Measurements from ENCODE around the gene ADAMTSL1. TPM values are rescaled to one million over a fixed set of nuclear protein-coding genes. Genes with fewer than 3 reads are reported as not detected.

Gene ADAMTSL1
- total RNA-seq, 2 donors from 2014 or later: 1.5 TPM; not detected in 1

GRCh38 chr9:18606846-18607245, 132.9 kb downstream of the ADAMTSL1 start:
- H3K36me3 ChIP-seq (ENCODE audit: control insufficient read depth, insufficient read depth, low read length): no peaks in the 10 kb centered on the region
- H3K27me3 Mint-ChIP-seq (ENCODE audit: insufficient read depth): no peaks in the 10 kb centered on the region
- no peak for TF ChIP-seq CTCF (conservative IDR thresholded peaks at IDR 0.05)
- peaks cover 33% of the 10 kb centered on the region for H3K4me1 Mint-ChIP-seq
- peak overlapping the region; percentile 1 for H3K4me3 Mint-ChIP-seq
- H3K4me1 ChIP-seq (ENCODE audit: control insufficient read depth, insufficient read depth, low read length): peaks cover 20% of the 10 kb centered on the region
- H3K27ac Mint-ChIP-seq: peak overlapping the region; percentile 62
- no peaks in the 10 kb centered on the region for H3K36me3 Mint-ChIP-seq (ENCODE audit: low read depth)
- peaks cover 21% of the 10 kb centered on the region for H3K9me3 ChIP-seq (ENCODE audit: control insufficient read depth, low read length)
- H3K9ac ChIP-seq (ENCODE audit: extremely low read depth, low read length, poor library complexity, severe bottlenecking): no peak overlapping the region
- peak overlapping the region; percentile 53 for H3K4me3 ChIP-seq (ENCODE audit: low read length)
- no peak overlapping the region for H3K27ac ChIP-seq (ENCODE audit: low read depth, low read length)
- no peaks in the 10 kb centered on the region for H3K27me3 ChIP-seq (ENCODE audit: control insufficient read depth, insufficient read depth, low read length, poor library complexity, severe bottlenecking)
- peak; percentile 77 for DNase-seq
- H3K9me3 Mint-ChIP-seq: peaks cover 13% of the 10 kb centered on the region

- TF ChIP-seq CTCF (conservative IDR thresholded peaks at IDR 0.05): no peak
- 80 to 87% methylated on average over 1 of the region's 1 CpG for WGBS, 2 experiments (ENCODE audit: insufficient coverage in 1 of 2, insufficient read length in 1 of 2)
These were observed 134.4 kb downstream of the ADAMTSL1 start for GRCh38 chr9:18608371-18608770.

GRCh38 chr9:18610956-18611355, 137.0 kb downstream of the ADAMTSL1 start:
- H3K4me3 ChIP-seq (ENCODE audit: low read length): no peak overlapping the region
- no peaks in the 10 kb centered on the region for H3K36me3 Mint-ChIP-seq (ENCODE audit: low read depth)
- DNase-seq: no peak
- 89 to 97% methylated on average over 3 of the region's 3 CpGs for WGBS, 2 experiments (ENCODE audit: insufficient coverage in 1 of 2, insufficient read length in 1 of 2)
- no peak overlapping the region for H3K4me3 Mint-ChIP-seq
- no peaks in the 10 kb centered on the region for H3K27me3 ChIP-seq (ENCODE audit: control insufficient read depth, insufficient read depth, low read length, poor library complexity, severe bottlenecking)
- H3K9me3 ChIP-seq (ENCODE audit: control insufficient read depth, low read length): peaks cover 3% of the 10 kb centered on the region
- H3K27ac Mint-ChIP-seq: no peak overlapping the region
- H3K36me3 ChIP-seq (ENCODE audit: control insufficient read depth, insufficient read depth, low read length): no peaks in the 10 kb centered on the region
- H3K27ac ChIP-seq (ENCODE audit: low read depth, low read length): peak overlapping the region; percentile 64
- TF ChIP-seq CTCF (conservative IDR thresholded peaks at IDR 0.05): no peak
- peaks cover 19% of the 10 kb centered on the region for H3K4me1 Mint-ChIP-seq
- peaks cover 6% of the 10 kb centered on the region for H3K9me3 Mint-ChIP-seq
- H3K27me3 Mint-ChIP-seq (ENCODE audit: insufficient read depth): no peaks in the 10 kb centered on the region
- peaks cover 9% of the 10 kb centered on the region for H3K4me1 ChIP-seq (ENCODE audit: control insufficient read depth, insufficient read depth, low read length)
- H3K9ac ChIP-seq (ENCODE audit: extremely low read depth, low read length, poor library complexity, severe bottlenecking): no peak overlapping the region

More at GRCh38 chr9:18608371-18608770, 134.4 kb downstream of the ADAMTSL1 start:
- peaks cover 33% of the 10 kb centered on the region for H3K4me1 Mint-ChIP-seq
- H3K27me3 Mint-ChIP-seq (ENCODE audit: insufficient read depth): no peaks in the 10 kb centered on the region
- no peaks in the 10 kb centered on the region for H3K36me3 ChIP-seq (ENCODE audit: control insufficient read depth, insufficient read depth, low read length)
- no peak overlapping the region for H3K27ac ChIP-seq (ENCODE audit: low read depth, low read length)
- DNase-seq: no peak
- no peaks in the 10 kb centered on the region for H3K27me3 ChIP-seq (ENCODE audit: control insufficient read depth, insufficient read depth, low read length, poor library complexity, severe bottlenecking)
- no peak overlapping the region for H3K4me3 Mint-ChIP-seq
- H3K36me3 Mint-ChIP-seq (ENCODE audit: low read depth): no peaks in the 10 kb centered on the region
- no peak overlapping the region for H3K4me3 ChIP-seq (ENCODE audit: low read length)
- H3K9ac ChIP-seq (ENCODE audit: extremely low read depth, low read length, poor library complexity, severe bottlenecking): no peak overlapping the region
- peaks cover 12% of the 10 kb centered on the region for H3K9me3 Mint-ChIP-seq
- H3K27ac Mint-ChIP-seq: no peak overlapping the region
- peaks cover 20% of the 10 kb centered on the region for H3K4me1 ChIP-seq (ENCODE audit: control insufficient read depth, insufficient read depth, low read length)
- H3K9me3 ChIP-seq (ENCODE audit: control insufficient read depth, low read length): peaks cover 13% of the 10 kb centered on the region

Measured in endodermal cell (in vitro differentiated cells).